Glomerular visceral epithelial cell (primary cell): ENCODE results near the gene ASRGL1.

Source experiments
- DNase-seq: peaks from one replicate; pipeline ENCODE4 v3.0.0-alpha.2; 2016; ENCODE audit errors: extremely low spot score

ASRGL1 gene

GRCh38 chr11:62439785-62440602 lies 102.7 kb downstream of the ASRGL1 start:
- DNase-seq = no peak
